ENCODE data around the gene SEC62.

Gene SEC62

GRCh38 chr3:169955406-169955805 lies 11.2 kb upstream of the SEC62 start:
- no peak for DNase-seq (ENCODE audit: low read depth, low spot score)
- Histone ChIP-seq H3K36me3 (ENCODE audit: insufficient read depth, low read length) (no peaks in the 10 kb centered on the region), H3K9me3 (ENCODE audit: low read depth, low read length) (no peaks in the 10 kb centered on the region), H3K27ac (no peak overlapping the region), H3K9ac (ENCODE audit: insufficient read length) (no peak overlapping the region), H3K4me3 (no peak overlapping the region)
- no peak for TF ChIP-seq POLR2AphosphoS5 (IDR thresholded peaks at IDR 0.05; ENCODE audit: borderline replicate concordance, low read depth, low read length)
- no peak for TF ChIP-seq FOXP2 (optimal IDR thresholded peaks at IDR 0.05; ENCODE audit: control extremely low read depth, extremely low read length, insufficient read depth)
- no peak for TF ChIP-seq EZH2 (IDR thresholded peaks at IDR 0.05)

- Histone ChIP-seq H3K9me3 (ENCODE audit: low read depth, low read length) (no peaks in the 10 kb centered on the region), H3K9ac (ENCODE audit: insufficient read length) (no peak overlapping the region), H3K4me3 (no peak overlapping the region), H3K27ac (no peak overlapping the region), H3K36me3 (ENCODE audit: insufficient read depth, low read length) (peaks cover 6% of the 10 kb centered on the region)
- no peak for DNase-seq (ENCODE audit: low read depth, low spot score)
- TF ChIP-seq EZH2 (IDR thresholded peaks at IDR 0.05) (no peak), FOXP2 (optimal IDR thresholded peaks at IDR 0.05; ENCODE audit: control extremely low read depth, extremely low read length, insufficient read depth) (no peak), POLR2AphosphoS5 (IDR thresholded peaks at IDR 0.05; ENCODE audit: borderline replicate concordance, low read depth, low read length) (no peak)
Observed at GRCh38 chr3:169964176-169964575, 2.4 kb upstream of the SEC62 start.

- TF ChIP-seq FOXP2 (optimal IDR thresholded peaks at IDR 0.05; ENCODE audit: control extremely low read depth, extremely low read length, insufficient read depth) (no peak), POLR2AphosphoS5 (IDR thresholded peaks at IDR 0.05; ENCODE audit: borderline replicate concordance, low read depth, low read length) (no peak), EZH2 (IDR thresholded peaks at IDR 0.05) (no peak)
- DNase-seq (ENCODE audit: low read depth, low spot score): no peak
- Histone ChIP-seq H3K9ac (ENCODE audit: insufficient read length) (peak overlapping the region; percentile 93), H3K27ac (no peak overlapping the region), H3K9me3 (ENCODE audit: low read depth, low read length) (no peaks in the 10 kb centered on the region), H3K4me3 (peak overlapping the region; percentile 81), H3K36me3 (ENCODE audit: insufficient read depth, low read length) (peaks cover 21% of the 10 kb centered on the region)
Observed at GRCh38 chr3:169965562-169966427, 812 bp upstream of the SEC62 start.

- no peaks in the 10 kb centered on the region for H3K9me3 ChIP-seq (ENCODE audit: low read depth, low read length)
- DNase-seq (ENCODE audit: low read depth, low spot score): no peak
- peak overlapping the region; percentile 81 for H3K4me3 ChIP-seq
- peak overlapping the region; percentile 63; the same call in 1 of the 2 replicates for H3K27ac ChIP-seq
- peak overlapping the region; percentile 93 for H3K9ac ChIP-seq (ENCODE audit: insufficient read length)
- peaks cover 35% of the 10 kb centered on the region for H3K36me3 ChIP-seq (ENCODE audit: insufficient read depth, low read length)
- TF ChIP-seq FOXP2 (optimal IDR thresholded peaks at IDR 0.05; ENCODE audit: control extremely low read depth, extremely low read length, insufficient read depth) (peak; percentile 30), POLR2AphosphoS5 (IDR thresholded peaks at IDR 0.05; ENCODE audit: borderline replicate concordance, low read depth, low read length) (no peak)
Observed at GRCh38 chr3:169966951-169967915, 626 bp downstream of the SEC62 start.

GRCh38 chr3:169968224-169968885 lies 1.7 kb downstream of the SEC62 start:
- no peaks in the 10 kb centered on the region for H3K9me3 ChIP-seq (ENCODE audit: low read depth, low read length)
- H3K9ac ChIP-seq (ENCODE audit: insufficient read length): peak overlapping the region; percentile 93
- H3K36me3 ChIP-seq (ENCODE audit: insufficient read depth, low read length): peaks cover 42% of the 10 kb centered on the region
- TF ChIP-seq EZH2 (IDR thresholded peaks at IDR 0.05): no peak
- TF ChIP-seq FOXP2 (optimal IDR thresholded peaks at IDR 0.05; ENCODE audit: control extremely low read depth, extremely low read length, insufficient read depth): no peak
- no peak for TF ChIP-seq POLR2AphosphoS5 (IDR thresholded peaks at IDR 0.05; ENCODE audit: borderline replicate concordance, low read depth, low read length)
- peak overlapping the region; percentile 81 for H3K4me3 ChIP-seq
- no peak overlapping the region for H3K27ac ChIP-seq
- no peak for DNase-seq (ENCODE audit: low read depth, low spot score)

GRCh38 chr3:169969174-169970095 lies 2.8 kb downstream of the SEC62 start:
- Histone ChIP-seq H3K9me3 (ENCODE audit: low read depth, low read length) (no peaks in the 10 kb centered on the region), H3K27ac (no peak overlapping the region), H3K36me3 (ENCODE audit: insufficient read depth, low read length) (peaks cover 48% of the 10 kb centered on the region), H3K4me3 (no peak overlapping the region), H3K9ac (ENCODE audit: insufficient read length) (no peak overlapping the region)
- no peak for DNase-seq (ENCODE audit: low read depth, low spot score)
- TF ChIP-seq EZH2 (IDR thresholded peaks at IDR 0.05) (no peak), FOXP2 (optimal IDR thresholded peaks at IDR 0.05; ENCODE audit: control extremely low read depth, extremely low read length, insufficient read depth) (no peak), POLR2AphosphoS5 (IDR thresholded peaks at IDR 0.05; ENCODE audit: borderline replicate concordance, low read depth, low read length) (no peak)

GRCh38 chr3:169970847-169971246 lies 4.2 kb downstream of the SEC62 start:
- DNase-seq (ENCODE audit: low read depth, low spot score): no peak
- H3K9me3 ChIP-seq (ENCODE audit: low read depth, low read length): no peaks in the 10 kb centered on the region
- H3K27ac ChIP-seq: no peak overlapping the region
- peaks cover 61% of the 10 kb centered on the region for H3K36me3 ChIP-seq (ENCODE audit: insufficient read depth, low read length)
- no peak overlapping the region for H3K4me3 ChIP-seq
- H3K9ac ChIP-seq (ENCODE audit: insufficient read length): no peak overlapping the region
- TF ChIP-seq EZH2 (IDR thresholded peaks at IDR 0.05): no peak
- no peak for TF ChIP-seq FOXP2 (optimal IDR thresholded peaks at IDR 0.05; ENCODE audit: control extremely low read depth, extremely low read length, insufficient read depth)
- TF ChIP-seq POLR2AphosphoS5 (IDR thresholded peaks at IDR 0.05; ENCODE audit: borderline replicate concordance, low read depth, low read length): no peak
